Mesothelial cell of epicardium (in vitro differentiated cells): Measurements from ENCODE around the gene ANKRD13D. TPM values are rescaled to one million over a fixed set of nuclear protein-coding genes. Genes with fewer than 3 reads are reported as not detected.
"Not testable (repeated sequence)": the region's sequence is repeated elsewhere in the genome, so short reads cannot be mapped to it uniquely, and the experiment has no call there.

ENCODE experiments used
- DNase-seq, 2 experiments: peaks; one replicate each; pipeline ENCODE4 v3.0.0; 2021; ENCODE audit warnings: low spot score in 2 of 2; ENCODE audit not compliant: unreplicated experiment in 2 of 2
- H3K27ac Mint-ChIP-seq: 2 replicates; pipeline ENCODE4 v1.8.0; 2021; ENCODE audit warnings: mixed read lengths
- H3K27me3 Mint-ChIP-seq: 2 replicates; pipeline ENCODE4 v1.8.0; 2021; ENCODE audit warnings: low read depth, mixed read lengths
- H3K36me3 Mint-ChIP-seq: 2 replicates; pipeline ENCODE4 v1.8.0; 2021; ENCODE audit warnings: mixed read lengths
- H3K4me1 Mint-ChIP-seq: 2 replicates; pipeline ENCODE4 v1.8.0; 2021; ENCODE audit warnings: mixed read lengths
- H3K4me3 Mint-ChIP-seq: 2 replicates; pipeline ENCODE4 v1.8.0; 2021; ENCODE audit warnings: mild to moderate bottlenecking, moderate library complexity, mixed read lengths
- H3K9me3 Mint-ChIP-seq: 2 replicates; pipeline ENCODE4 v1.8.0; 2021; ENCODE audit warnings: mixed read lengths
- CTCF ChIP-seq: fragments of 200-600 bp; sonication (generic); IDR thresholded peaks from one replicate; pipeline ENCODE4 v1.5.0; 2021; ENCODE audit warnings: antibody characterized with exemption; ENCODE audit not compliant: unreplicated experiment
- total RNA-seq: library from RNA; stranded (reverse); gene quantifications from 3 replicates; pipeline ENCODE4 v1.2.1, GENCODE V29; 2021

ANKRD13D gene
- total RNA-seq, 1 donor from 2014 or later = 76.5 TPM

- H3K4me1 Mint-ChIP-seq = peaks cover 25% of the 10 kb centered on the region
- H3K9me3 Mint-ChIP-seq = no peaks in the 10 kb centered on the region
- TF ChIP-seq CTCF = no peak
- peaks cover 28% of the 10 kb centered on the region for H3K36me3 Mint-ChIP-seq
- H3K27me3 Mint-ChIP-seq = no peaks in the 10 kb centered on the region
- no peak overlapping the region for H3K27ac Mint-ChIP-seq
- H3K4me3 Mint-ChIP-seq = no peak overlapping the region
- no peak for DNase-seq
Observed at GRCh38 chr11:67256477-67257135, 32.5 kb upstream of the ANKRD13D start.

GRCh38 chr11:67260406-67260805 is 28.7 kb upstream of the ANKRD13D start:
- no peak for TF ChIP-seq CTCF
- no peak for DNase-seq
- Mint-ChIP-seq H3K4me3 (peak overlapping the region; percentile 14), H3K36me3 (peaks cover 12% of the 10 kb centered on the region), H3K4me1 (peaks cover 18% of the 10 kb centered on the region), H3K27me3 (no peaks in the 10 kb centered on the region), H3K27ac (no peak overlapping the region), H3K9me3 (no peaks in the 10 kb centered on the region)

GRCh38 chr11:67260885-67261639 is 28.0 kb upstream of the ANKRD13D start:
- peak overlapping the region; percentile 70 for H3K4me3 Mint-ChIP-seq
- peaks cover 23% of the 10 kb centered on the region for H3K4me1 Mint-ChIP-seq
- H3K9me3 Mint-ChIP-seq, H3K27me3 Mint-ChIP-seq, H3K27ac Mint-ChIP-seq, H3K36me3 Mint-ChIP-seq: not testable (repeated sequence)
- DNase-seq = peak; percentile 60 to 77

DNA sequence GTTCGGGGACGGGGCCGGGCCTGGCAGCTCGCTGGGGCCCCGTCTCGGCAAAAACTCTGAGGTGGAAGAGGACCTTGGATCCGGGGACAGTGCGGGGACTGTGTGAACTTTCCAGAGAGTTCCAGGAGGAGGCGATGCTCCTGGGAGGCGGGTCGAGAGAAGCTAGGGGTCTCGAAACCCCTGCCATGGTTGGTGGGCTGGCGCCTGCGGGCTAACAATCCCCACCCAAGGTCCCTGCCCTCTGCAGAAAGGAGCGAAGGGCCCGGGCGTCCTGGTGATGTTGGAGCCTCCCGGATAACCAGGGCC is 27.5 kb upstream of the ANKRD13D start:
- H3K27ac Mint-ChIP-seq = peak overlapping the region; percentile 62
- peaks cover 23% of the 10 kb centered on the region for H3K4me1 Mint-ChIP-seq
- no peak for DNase-seq
- H3K27me3 Mint-ChIP-seq = no peaks in the 10 kb centered on the region
- TF ChIP-seq CTCF = no peak
- peaks cover 7% of the 10 kb centered on the region for H3K36me3 Mint-ChIP-seq
- no peaks in the 10 kb centered on the region for H3K9me3 Mint-ChIP-seq
- peak overlapping the region; percentile 70 for H3K4me3 Mint-ChIP-seq

- peaks cover 2% of the 10 kb centered on the region for H3K36me3 Mint-ChIP-seq
- no peaks in the 10 kb centered on the region for H3K9me3 Mint-ChIP-seq
- peak overlapping the region; percentile 77 for H3K27ac Mint-ChIP-seq
- peaks cover 23% of the 10 kb centered on the region for H3K4me1 Mint-ChIP-seq
- H3K27me3 Mint-ChIP-seq = no peaks in the 10 kb centered on the region
- TF ChIP-seq CTCF = no peak
- H3K4me3 Mint-ChIP-seq = peak overlapping the region; percentile 70
- no peak for DNase-seq
Observed at GRCh38 chr11:67261946-67262681, 27.0 kb upstream of the ANKRD13D start.
